Retina (tissue), 1 donor: ENCODE measurements around the gene C10orf90.

Source experiments
- DNase-seq: peaks from one replicate; pipeline ENCODE4 v3.0.0-alpha.2; 2016

C10orf90 gene

DNA sequence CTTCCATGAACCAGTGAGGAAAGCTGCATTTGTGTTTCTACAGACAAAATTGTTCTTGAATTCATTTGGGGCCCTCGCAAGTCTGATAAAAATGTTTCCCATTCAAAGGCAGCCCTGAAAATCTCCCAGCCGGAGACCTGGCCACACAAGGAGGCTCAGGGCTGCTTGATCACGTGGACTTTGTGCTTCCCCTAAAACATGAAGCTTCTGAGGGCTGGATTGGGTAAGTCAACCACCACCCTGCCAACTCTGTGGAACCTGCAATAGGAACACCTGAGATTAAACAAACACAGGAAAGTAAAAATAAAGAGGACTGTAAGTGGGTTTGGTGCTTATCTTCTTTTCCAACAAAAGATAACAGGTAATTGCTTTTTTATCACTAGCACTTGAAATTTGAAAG, 133.8 kb downstream of the C10orf90 start:
- no peak for DNase-seq

DNA sequence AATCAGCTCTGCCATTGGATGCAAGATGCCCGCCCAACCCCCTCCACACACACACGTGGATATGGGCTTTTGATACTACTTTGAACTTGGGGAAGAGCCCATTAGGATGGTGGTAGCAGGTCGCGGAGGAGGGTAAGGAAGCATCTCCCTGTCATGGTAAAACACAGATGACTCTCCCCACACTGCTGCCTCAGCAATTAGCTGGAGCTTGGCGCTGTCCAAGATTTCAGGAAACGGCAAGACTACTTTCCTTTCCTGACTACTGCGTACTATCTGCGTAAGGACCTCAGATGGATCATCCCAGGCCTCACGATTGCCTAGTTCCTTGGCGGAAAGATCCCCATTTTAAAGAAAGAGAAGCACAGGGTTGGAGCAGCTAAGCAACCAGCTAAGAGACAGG, 134.3 kb downstream of the C10orf90 start:
- DNase-seq: no peak

DNA sequence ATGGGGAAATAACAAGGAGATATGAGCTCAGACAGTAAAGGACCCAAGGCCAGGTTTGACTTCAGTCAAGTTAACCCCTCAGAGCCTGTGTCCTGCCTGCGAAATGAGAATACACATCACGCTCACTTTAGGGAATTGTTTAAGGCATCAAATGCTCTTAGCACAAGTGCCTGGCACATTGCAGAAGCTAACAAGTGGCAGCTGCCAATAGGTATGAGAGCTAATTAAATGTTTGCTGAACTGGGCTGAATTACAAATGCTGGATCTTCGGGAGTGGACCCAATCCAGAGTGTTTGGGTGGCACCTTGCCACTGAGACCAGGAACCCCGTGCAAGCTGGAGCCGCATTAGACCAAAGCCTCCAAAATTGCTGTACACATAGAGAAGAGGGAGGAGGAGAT, 136.8 kb downstream of the C10orf90 start:
- no peak for DNase-seq

DNA sequence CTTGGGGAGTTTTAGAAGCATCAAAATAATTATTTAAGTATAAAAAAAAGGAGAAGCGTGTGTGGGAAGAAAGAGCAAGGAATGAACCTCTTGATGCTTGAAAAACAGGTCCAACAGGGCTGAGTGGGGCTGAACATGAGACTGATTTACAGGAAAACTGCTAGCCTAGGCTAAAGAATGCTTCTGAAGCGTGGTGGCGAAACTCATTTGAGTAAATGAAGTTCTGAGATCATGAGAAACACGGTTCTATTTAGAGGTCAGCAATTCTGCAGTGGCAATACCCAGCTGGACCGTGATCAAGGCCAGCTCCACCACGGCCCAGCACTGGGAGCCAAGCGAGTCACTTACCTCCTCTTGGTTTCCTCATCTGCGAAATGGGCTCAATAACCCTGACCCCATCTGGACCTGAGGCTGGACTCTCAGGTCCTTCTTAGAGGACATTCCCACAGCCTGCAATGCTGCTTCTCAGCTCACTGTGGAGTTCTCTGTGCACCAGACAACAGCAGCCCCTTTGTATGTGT, 142.1 kb downstream of the C10orf90 start:
- DNase-seq: no peak

DNA sequence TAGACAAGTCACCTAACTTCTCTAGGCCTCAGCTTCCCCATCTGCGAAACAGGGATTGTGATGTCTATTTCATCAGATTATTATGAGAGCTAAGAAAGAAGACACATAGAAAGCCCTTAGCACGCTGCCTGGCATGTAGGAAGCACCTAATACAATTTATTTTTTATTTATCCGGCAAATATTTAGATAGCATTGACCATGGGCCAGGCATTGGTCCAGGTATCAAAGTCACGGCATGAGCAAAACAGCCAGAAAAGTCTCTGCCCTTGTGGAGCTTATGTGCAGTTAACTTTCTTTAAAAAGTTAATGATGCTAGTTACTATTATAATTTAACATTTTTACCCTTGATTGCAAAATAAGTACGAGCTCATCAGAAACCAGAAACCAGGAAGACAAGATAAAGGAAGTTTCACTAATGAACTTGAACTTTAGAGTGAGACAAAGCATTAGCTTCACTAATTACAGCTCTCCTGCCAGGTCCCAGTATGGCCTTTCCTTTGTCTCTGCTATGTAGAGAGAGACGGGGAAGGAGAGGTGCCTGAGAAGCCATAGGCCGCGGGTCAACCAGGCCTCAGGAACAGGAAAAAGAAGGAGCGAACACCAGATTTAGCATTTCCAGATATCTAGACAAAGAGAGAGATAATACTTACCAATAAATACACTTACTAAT, 142.7 kb downstream of the C10orf90 start:
- DNase-seq: peak; percentile 33

DNA sequence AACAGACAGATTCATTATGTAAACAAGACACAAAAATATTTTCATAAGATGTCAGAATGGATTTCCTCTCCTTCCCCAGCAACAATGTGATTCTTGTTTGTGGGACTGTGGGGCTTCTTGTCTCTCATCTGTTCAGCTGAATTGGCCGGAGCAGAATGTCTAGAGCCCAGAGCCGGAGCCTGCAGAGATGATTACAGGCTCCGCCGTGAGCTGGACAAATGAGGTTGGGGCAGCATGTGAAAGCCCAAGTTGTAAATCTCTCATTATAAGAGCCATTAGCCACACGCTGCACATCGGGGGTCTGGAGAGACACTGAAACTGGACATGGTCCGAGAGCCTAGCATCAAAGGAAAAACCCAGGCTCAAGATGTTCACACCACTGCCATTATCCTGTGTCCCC, 145.2 kb downstream of the C10orf90 start:
- peak; percentile 70 for DNase-seq

DNA sequence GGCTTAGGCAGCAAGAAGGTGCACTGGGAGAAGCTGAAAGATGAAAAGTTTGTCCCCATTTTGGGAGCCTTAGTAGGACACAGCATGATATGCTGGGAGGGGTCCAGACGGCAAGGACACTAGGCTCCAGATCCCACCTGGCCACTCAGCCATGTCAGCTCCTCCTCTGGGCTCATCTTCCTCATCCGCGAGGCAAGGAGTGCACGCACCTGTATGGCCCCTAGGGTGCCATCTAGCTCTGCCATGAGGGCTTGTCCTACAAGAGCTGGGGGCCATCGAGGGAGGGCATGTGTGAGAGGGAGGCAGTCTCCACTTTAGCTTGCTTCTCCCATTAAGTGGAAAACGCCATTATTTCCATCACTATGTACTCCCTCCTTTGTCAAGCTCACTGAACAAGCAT, 146.0 kb downstream of the C10orf90 start:
- no peak for DNase-seq

DNA sequence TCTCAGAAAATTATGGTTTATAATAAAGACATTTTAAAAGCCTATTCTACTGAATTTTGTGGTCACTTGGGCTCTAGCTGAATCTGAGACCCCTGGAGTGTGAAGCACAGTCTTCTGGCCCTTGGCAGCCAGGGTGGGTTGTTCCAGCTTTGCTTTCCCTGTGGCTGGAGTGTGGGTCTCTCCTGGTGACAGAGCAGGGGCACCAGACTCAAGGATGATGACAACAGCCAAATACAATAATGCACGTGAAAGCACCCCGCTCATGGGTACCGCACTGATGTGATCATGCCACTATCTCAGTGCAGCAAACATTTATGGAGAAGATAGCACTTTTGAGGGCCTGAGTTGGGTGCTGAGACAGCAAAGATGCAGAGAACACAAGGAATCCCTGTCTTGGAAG, 147.4 kb downstream of the C10orf90 start:
- no peak for DNase-seq

DNA sequence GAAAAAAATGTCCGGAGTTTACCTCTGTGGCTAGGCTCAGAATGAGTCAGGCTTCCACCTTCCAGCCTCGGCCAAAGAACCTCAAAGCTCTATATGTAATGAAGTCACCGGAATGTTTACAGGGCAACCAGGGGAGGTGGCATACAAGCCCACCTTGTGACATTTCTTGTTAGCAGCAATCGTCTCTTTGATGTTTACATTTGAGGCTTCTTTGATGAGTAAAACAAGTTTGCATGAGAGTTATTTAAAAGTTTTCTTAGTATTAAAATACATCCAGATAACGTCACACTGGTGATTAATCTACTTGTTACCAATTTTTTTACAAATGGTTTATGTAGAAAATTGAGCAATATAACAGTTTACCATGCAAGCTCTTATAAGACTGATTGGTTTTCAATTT, 149.1 kb downstream of the C10orf90 start:
- DNase-seq: no peak

DNA sequence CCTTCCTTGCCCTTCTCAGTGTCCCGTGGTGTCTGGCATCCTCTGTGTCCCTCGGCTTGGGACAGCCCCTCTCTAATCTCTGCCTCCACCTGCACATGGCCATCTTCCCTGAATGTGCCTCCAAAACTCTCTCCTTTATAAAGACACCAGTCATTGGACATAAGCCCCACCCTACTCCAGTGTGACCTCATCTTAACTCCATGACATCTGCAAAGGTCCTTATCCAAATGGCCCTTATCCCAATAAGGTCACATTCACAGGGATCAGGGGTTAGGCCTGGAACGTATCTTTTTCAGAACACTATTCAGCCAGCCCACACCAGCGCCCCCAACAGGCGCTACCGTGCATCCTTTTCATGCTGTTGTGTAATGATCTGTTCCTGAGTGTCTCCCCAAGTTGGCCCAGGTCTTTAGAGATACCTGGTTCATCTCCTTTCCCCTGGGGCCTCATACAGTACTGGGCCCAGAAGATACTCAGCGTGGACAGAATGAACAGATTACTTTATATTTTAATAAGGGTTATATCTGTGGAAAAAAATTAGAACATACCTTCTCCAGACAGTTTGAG, 149.7 kb downstream of the C10orf90 start:
- DNase-seq: no peak

DNA sequence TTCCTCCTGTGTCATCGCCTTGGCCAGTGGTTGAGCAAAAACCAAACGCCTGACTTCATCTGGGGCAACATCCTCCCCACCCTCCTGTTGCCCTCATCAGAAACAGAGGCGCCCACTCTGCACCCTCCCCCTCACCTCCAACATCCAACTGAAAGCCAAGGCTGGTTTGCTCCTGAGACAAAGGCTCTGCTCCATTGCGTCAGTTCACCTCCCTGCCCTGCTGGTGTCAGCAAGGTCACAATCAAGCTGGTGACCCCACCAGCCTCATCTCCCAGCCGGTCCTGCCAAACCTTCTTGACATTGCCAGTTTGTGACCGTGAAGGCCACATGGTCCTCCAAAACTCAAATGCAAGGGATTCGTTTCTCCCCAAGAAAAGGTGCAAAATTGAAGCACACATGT, 150.5 kb downstream of the C10orf90 start:
- no peak for DNase-seq

DNA sequence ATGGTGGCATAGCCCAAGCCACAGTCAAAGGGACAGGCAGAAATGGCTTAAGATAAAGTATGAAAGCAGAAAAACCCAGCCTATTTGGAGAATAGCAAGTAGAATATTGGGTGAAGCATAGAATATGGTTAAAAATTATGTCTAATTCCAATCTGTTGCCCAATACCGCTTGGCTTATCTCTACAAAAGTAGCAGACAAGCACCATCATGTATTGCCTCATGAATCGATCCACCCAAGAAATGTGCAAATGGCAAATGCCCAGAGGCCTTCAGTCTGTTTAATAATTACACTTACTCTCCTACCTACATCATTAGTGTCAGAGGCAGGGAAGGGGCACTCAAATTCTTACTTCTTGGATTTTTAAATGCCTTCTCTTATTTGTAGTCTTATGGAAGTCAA, 151.3 kb downstream of the C10orf90 start:
- no peak for DNase-seq

DNA sequence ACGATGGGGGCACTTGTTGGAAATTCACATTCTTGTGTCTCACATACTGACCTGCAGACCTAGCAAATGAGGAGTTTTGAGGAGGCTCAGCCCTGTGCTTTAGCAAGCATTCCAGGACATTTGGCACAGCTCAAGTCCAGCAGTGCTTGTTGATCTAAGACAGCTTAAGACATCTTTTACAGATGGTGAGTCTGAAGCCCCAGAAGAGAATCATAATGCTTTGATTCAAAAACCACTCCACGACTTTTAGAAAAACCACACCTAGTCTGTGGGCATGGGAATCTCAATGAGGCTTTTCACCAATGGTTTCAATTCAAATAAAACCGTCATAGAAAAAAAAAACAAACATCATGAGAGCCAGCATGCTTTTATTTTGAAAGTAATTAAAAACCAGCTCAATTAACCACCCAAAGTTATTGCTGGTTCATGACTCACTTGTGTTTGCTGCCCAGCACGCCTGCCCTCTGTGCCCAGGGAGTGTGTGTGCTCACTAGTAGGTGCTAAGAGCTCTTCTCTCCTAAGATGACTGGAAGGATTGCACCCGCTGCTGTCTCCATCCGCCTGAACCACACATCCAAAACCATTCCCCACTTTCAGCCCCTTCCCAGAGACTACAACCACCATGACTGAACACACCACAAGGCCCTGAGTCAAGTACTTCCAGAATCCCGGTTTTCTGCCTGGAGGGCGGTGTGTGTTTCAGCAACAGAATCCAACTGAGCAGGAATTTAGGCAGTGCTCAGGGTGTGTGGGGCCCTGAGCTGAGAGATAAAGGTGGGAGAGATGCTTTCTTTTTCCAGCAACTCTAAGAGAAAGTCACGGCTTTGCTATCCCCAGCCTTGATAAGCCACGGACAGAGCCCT, 152.0 kb downstream of the C10orf90 start:
- DNase-seq: no peak

DNA sequence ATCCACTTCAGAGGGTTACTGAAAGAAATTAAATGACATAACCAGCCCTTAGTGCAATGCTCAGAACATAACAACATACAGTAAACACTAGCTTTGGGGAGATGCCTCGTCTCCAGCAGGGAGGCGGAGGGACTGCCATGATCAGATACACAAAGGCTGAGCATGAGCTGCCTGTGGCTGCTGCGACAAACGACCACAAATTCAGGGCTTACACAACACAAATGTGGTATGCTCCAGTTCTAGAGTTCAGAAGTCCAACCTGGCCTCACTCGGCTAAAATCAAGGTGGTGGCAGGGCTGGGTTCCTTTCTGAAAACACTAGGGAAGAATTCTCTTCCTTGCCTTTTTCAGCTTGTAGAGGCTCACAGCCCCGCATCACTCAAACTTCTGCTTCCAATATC, 154.0 kb downstream of the C10orf90 start:
- DNase-seq: no peak

DNA sequence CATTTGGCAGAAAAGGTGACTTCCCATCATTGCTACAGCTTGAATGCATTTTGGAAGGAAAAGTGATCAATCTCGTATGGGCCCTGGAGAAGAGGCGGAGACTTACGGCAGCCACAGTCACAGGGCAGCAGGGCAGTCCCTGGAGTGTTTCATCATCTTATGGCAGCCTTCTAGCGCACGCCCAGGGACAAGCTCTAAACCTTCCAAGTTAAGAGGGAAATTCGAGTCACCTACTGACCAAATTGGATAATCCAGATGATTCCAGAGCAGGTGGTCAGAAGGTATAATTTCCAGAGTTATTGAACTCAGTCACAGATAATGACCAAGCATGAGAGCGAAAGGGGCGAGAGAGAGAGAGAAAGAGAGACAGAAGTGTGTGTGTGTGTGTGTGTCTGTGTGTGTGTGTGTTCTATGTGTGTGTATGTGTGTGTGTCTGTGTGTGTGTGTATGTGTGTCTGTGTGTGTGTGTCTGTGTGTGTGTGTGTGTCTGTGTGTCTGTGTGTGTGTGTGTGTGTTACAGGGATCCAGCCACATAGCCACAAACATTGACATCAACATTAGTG, 158.5 kb downstream of the C10orf90 start:
- no peak for DNase-seq

DNA sequence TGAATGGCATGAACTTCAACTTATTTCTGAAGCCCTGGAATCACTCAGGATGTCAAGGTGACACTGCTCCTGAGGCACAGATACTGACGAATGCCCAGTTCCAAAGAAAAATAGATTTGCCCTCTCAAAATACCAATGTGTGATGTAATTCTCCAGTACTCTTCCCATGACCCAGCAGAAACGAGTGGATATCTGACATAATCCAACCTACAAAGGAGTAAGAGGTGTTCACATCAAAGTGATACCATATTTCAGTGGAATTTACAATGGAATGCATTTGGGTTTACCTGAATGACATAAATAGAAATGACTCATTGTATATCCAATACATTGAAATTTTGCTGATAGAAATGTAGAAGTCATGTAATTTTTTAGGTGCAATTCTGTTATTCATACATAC, 161.3 kb downstream of the C10orf90 start:
- DNase-seq: no peak

DNA sequence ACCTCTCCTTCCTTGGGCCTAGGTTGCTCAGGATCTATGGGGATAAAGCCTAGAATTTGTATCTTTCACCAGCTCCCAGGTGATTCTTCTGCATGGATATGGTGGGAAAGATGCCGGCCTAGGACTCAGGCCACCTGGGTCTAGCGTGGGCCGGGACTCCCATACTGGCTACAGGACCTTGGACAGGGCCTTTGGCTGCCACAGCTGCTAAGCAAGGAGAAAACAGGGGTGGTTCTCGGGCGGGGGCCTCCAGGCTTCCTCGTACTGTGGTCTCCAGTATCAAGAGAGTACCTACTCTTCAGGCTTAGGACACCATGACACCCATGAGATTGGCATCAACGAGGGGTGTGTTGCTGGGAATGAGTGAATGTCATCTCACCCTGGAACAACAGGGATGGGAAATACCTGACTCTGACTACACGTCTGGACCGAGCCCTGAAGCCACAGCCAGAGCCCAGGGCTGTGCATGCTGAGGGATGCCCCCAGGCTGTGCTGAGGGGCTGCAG, 161.9 kb downstream of the C10orf90 start:
- no peak for DNase-seq

DNA sequence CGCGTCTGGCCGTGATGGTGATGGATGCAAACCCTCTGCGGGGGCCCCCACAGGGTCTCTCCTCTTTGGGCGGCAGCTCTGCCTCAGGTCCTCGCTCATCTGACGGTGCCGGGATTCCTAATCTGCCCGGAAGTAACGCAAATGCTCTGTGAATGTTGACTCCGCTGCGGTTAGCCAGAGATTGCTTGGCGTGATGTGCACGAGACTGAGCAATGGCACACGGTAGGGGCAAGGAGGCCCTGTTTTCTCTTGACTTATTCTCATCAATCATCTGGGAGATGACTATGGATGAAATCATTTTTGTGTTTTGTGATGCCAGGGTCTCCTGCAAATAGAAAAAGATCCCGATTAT, 165.8 kb downstream of the C10orf90 start:
- DNase-seq: no peak

DNA sequence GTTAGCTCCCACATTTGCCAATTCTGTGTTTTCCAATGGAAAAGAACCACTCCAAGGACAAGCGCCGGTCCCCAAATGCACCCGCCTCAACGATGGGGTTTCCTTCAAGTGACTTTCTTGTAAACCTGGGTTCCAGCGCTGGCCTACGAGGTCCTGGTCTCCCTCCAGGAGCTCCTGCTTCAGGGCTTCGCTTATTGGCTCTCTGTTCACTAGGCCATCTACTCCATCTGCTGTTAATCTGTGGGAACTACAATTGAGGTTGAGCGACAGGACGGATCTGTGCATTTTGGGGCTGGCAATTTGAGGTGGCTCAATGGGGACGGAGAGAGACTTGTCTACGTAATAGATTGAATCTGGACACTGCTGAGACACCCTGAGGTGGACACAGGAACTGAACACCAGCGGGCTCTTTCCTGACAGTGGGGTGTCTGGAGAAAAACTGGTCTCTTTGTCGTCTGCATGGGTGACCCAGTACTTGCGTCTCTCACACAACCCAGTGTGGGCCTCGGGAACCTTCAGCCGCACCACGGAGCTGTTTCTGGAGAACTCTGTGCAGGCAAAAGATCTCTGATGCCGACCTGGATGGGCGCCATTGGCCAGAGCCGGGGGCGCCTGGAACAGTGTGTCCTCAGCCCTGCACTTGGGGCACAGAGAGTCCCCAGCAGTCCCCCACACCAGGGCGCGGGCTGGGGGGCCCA, 166.3 kb downstream of the C10orf90 start:
- DNase-seq: peak; percentile 77

DNA sequence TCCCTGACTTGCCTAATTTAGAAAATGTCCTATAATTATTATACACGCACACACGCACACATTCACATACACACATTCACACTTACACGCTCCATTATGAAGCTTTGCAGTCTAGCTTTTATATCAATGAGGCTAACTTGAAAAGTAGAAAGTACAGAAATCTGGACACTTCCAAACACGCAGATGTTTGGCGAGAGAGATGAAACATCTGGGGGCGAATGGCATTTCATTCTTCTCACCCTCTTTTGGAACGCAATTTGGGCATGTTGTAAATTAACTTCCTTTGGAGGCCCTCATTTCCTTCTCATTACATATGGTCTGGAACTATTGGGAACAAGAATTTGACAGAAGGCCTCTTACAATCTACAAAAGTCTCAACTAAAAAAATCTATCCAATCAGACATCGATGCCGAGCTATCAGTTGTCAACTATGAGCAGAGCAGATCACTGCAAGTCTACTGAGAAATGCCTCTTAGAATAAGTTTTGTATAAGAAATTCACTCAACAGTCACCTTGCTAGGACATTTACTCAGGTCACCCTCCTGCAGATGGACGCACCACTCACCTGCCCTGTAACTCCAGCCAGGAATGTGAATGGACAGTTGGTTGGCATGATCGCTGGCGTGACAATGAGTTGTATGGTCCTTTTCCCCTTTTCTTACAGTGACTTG, 167.0 kb downstream of the C10orf90 start:
- no peak for DNase-seq

DNA sequence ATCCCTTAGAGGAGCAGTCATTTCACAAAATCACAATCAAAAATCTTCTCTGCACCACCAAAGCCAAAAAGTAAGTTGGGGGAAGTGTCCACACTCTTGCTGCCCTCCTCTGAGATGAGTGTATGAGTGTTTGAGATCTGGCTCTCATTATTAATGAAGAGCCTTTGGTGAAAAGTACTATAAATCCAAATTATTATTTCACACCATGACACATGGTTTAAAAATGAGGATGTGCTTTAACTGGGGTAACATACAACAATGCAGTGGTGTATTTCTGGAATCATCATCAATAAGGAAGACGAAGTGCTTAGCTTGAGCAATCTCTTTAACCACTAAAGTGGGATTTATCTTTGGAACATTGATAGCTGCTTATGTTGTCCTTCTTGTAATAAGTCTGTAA, 168.1 kb downstream of the C10orf90 start:
- DNase-seq: no peak

DNA sequence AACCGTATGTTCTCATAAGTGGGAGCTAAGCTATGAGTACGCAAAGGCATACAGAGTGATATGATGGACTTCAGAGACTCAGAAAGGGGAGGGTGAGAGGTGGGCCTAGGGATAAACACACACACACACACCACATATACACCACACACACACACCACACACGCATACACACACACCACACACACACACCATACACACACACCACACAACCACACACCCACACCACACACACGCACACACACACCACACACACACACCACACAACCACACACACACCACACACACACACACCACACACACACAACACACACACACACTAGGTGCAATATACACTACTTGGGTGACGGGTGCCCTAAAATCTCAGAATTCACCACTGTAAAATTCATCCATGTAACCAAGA, 168.7 kb downstream of the C10orf90 start:
- no peak for DNase-seq
